ENCODE data around the gene TAS2R41. TPM values are rescaled to one million over a fixed set of nuclear protein-coding genes. Genes with fewer than 3 reads are reported as not detected.

The TAS2R41 gene
- total RNA-seq, 2 donors from 2014 or later: 2.5 TPM; not detected in 1

DNA sequence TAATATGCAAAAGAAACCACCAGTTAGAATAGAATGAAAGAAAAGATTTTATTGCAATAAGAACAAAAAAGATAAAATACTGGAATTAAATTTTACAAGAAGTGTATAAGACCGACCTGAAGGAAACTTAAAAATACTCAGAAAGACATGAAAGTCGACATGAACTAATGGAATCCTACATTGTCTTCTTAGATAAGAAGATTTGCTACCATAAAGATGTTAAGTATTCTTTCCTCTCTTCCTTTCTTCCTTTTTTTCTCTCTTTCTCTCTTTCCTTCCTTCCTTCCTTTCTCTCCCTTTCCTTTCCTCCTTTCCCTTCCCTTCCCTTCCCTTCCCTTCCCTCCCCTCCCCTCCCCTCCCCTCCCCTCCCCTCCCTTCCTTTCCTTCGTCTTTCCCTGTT is 27.9 kb upstream of the TAS2R41 start:
- no peak for ATAC-seq (ENCODE audit: insufficient number of reproducible peaks, low FRiP score, low read depth)
- no peaks in the 10 kb centered on the region for H3K9me3 ChIP-seq
- H3K4me1 ChIP-seq (ENCODE audit: control insufficient read depth in 1 of 2, low read depth in 2 of 2): no peaks in the 10 kb centered on the region
- H3K4me3 ChIP-seq: no peak overlapping the region
- no peaks in the 10 kb centered on the region for H3K36me3 ChIP-seq
- DNase-seq (ENCODE audit: low spot score): no peak
- no peak overlapping the region for H3K27ac ChIP-seq
- no peaks in the 10 kb centered on the region for H3K27me3 ChIP-seq (replicated peaks; ENCODE audit: insufficient read depth)
- TF ChIP-seq, protein P1, sequence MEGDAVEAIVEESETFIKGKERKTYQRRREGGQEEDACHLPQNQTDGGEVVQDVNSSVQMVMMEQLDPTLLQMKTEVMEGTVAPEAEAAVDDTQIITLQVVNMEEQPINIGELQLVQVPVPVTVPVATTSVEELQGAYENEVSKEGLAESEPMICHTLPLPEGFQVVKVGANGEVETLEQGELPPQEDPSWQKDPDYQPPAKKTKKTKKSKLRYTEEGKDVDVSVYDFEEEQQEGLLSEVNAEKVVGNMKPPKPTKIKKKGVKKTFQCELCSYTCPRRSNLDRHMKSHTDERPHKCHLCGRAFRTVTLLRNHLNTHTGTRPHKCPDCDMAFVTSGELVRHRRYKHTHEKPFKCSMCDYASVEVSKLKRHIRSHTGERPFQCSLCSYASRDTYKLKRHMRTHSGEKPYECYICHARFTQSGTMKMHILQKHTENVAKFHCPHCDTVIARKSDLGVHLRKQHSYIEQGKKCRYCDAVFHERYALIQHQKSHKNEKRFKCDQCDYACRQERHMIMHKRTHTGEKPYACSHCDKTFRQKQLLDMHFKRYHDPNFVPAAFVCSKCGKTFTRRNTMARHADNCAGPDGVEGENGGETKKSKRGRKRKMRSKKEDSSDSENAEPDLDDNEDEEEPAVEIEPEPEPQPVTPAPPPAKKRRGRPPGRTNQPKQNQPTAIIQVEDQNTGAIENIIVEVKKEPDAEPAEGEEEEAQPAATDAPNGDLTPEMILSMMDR (IDR thresholded peaks at IDR 0.05): no peak

DNA sequence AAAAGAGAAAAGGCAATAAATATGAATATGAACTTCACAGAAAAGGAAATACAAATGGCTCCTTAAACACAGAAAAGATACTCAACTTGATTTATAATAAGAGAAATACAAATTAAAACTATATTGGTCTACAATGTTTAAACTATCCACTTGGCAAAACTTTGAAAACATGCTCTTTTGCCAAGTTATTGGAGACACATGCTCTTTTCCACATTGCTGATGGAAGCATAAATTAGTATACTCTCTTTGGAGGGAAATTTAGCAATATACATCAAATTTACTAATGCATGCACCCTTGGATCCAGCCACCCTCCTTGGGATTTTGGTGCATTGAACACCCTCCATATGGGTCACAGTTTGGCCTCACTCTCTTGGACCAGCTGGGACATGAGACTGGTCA is 26.6 kb upstream of the TAS2R41 start:
- ATAC-seq (ENCODE audit: insufficient number of reproducible peaks, low FRiP score, low read depth): no peak

DNA sequence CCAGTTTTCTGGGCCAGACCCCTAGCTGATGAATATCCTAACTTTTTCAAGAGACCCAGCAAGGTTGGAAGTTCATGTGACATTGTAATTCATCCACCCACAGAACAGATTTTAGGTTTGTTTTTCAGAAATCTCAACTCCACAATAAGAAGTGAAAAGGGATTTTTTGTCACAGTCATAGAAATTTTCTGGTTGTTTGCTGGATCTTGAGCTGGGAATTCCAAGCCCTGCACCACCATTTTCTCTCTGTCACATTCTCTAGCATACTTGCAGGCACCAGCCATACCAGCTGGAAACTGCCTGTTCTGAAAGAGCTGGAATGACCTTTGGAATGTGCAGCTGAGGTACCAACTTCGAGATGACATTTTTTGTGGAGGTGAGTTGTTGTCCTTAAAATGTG is 25.9 kb upstream of the TAS2R41 start:
- no peak overlapping the region for H3K4me3 ChIP-seq
- H3K27ac ChIP-seq: no peak overlapping the region
- H3K36me3 ChIP-seq: no peaks in the 10 kb centered on the region
- no peaks in the 10 kb centered on the region for H3K4me1 ChIP-seq (ENCODE audit: control insufficient read depth in 1 of 2, low read depth in 2 of 2)
- DNase-seq (ENCODE audit: low spot score) (no peak), ATAC-seq (ENCODE audit: insufficient number of reproducible peaks, low FRiP score, low read depth) (no peak)
- no peaks in the 10 kb centered on the region for H3K27me3 ChIP-seq (replicated peaks; ENCODE audit: insufficient read depth)
- TF ChIP-seq, protein P1 (IDR thresholded peaks at IDR 0.05): no peak
- H3K9me3 ChIP-seq: no peaks in the 10 kb centered on the region

More for the DNA sequence above, 26.6 kb upstream of the TAS2R41 start:
- Histone ChIP-seq H3K4me1 (ENCODE audit: control insufficient read depth in 1 of 2, low read depth in 2 of 2) (no peaks in the 10 kb centered on the region), H3K36me3 (no peaks in the 10 kb centered on the region), H3K9me3 (no peaks in the 10 kb centered on the region), H3K27me3 (replicated peaks; ENCODE audit: insufficient read depth) (no peaks in the 10 kb centered on the region), H3K4me3 (no peak overlapping the region), H3K27ac (no peak overlapping the region)
- TF ChIP-seq, protein P1 (IDR thresholded peaks at IDR 0.05): no peak
- no peak for DNase-seq (ENCODE audit: low spot score)

DNA sequence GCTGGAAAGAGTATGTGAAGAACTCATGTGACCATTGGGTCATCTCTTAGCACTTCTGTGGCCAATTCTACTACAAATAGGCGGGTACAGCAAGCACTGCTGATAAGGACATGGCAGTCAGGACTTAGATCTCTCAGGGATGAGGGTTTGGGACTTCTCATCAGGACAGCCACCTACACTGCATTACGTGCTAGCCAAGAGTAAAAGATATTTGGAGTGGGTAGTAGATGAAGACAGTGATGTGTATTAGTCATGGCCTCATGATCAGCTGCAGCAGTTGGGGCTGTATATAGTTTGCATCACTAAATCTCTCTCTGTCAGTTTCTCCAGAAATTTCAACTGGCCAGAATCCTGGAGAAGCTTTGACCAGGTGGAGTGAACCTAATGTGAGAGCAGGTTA is 25.2 kb upstream of the TAS2R41 start:
- DNase-seq (ENCODE audit: low spot score): no peak
- H3K9me3 ChIP-seq: no peaks in the 10 kb centered on the region
- ATAC-seq (ENCODE audit: insufficient number of reproducible peaks, low FRiP score, low read depth): no peak

DNA sequence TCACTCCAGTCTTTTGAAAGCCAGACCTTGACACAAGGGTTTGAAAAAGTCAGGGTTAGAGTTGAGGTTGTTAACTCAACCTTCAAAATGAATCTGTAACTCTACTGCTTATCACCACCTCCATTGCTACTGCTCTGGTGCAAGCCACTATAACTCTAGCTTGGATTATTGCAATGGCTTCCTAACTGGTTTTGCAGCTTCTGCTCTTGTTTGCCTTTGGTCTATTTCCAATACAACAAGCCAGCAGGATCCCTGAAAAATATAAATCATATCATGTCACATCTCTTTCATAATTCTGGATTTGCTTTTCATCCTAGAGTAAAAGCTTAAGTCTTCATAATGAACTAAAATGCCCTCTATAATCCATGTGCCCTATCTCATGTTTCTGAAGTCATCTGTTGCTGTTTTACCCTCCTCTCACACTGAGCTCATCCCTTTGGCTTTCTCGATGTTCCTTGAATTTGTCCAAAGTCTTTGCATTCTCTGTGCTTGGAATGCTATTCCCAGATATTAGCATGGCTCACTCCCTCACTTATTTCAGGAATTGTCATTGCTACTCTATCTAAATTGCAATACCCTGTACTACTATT is 23.5 kb upstream of the TAS2R41 start:
- DNase-seq (ENCODE audit: low spot score): no peak
- ATAC-seq (ENCODE audit: insufficient number of reproducible peaks, low FRiP score, low read depth): no peak
- TF ChIP-seq, protein P1 (IDR thresholded peaks at IDR 0.05): no peak

More for the DNA sequence above, 25.2 kb upstream of the TAS2R41 start:
- TF ChIP-seq, protein P1 (IDR thresholded peaks at IDR 0.05): no peak
- Histone ChIP-seq H3K27me3 (replicated peaks; ENCODE audit: insufficient read depth) (no peaks in the 10 kb centered on the region), H3K4me1 (ENCODE audit: control insufficient read depth in 1 of 2, low read depth in 2 of 2) (no peaks in the 10 kb centered on the region), H3K36me3 (no peaks in the 10 kb centered on the region), H3K4me3 (no peak overlapping the region), H3K27ac (no peak overlapping the region)

More for the DNA sequence above, 23.5 kb upstream of the TAS2R41 start:
- H3K27ac ChIP-seq: no peak overlapping the region
- no peaks in the 10 kb centered on the region for H3K4me1 ChIP-seq (ENCODE audit: control insufficient read depth in 1 of 2, low read depth in 2 of 2)
- H3K27me3 ChIP-seq (replicated peaks; ENCODE audit: insufficient read depth): no peaks in the 10 kb centered on the region
- H3K4me3 ChIP-seq: no peak overlapping the region
- no peaks in the 10 kb centered on the region for H3K9me3 ChIP-seq
- H3K36me3 ChIP-seq: no peaks in the 10 kb centered on the region

All from thoracic aorta (tissue), 2 donors.